ENCODE measurements around the gene DCLK1.
"Not testable (repeated sequence)": the region's sequence is repeated elsewhere in the genome, so short reads cannot be mapped to it uniquely, and the experiment has no call there.

DCLK1 gene

GRCh38 chr13:36031490-36031889 is 99.7 kb downstream of the DCLK1 start:
- DNase-seq, result no peak

DNA sequence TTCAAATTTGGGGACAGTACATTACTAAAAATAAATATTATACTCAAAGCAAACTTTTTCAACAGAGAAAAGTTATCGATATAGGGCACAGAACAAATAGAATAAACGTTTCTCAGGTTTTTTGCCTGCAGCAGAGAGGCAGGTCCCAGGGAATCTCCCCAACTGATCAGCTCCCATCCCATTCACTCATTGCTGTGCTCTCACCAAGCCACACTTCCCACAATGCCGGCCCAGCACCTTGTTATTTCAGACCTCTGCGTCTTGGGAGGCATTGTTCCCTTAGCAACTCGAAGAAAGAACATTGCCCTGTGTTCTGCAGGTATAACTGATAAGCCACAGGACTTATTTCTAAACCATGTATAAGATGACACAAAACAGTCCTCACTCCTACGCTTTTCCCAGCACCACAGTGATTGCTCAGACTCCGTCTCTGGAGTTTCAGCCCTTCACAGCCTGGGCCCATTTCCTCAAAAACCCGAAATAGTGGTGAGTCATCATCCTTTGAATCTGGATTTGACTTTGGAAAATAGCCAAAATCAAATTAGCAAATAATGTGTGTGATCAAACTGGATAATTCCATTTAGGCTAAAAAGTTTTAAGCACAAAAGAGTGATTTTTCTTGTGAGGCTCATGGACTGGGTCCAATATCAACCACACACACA is 100.4 kb downstream of the DCLK1 start:
- no peak for DNase-seq

DNA sequence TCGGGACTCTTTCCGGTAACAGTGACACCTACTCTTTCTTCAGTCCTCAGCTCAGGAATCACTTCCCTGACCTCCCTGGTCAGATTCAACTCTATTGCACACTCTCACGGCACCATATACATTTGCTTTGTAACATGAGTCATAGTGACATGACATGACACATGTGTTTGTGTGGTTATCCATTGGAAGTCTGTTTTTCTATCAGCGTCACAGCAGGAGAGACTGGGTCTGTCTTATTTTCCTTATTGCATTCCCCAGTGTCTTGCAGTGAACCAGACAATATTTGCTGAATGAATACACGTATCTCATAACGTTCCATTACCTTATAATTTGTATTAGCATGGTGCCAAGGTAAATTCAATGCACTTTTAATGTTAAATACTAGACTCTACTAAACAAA is 102.0 kb downstream of the DCLK1 start:
- no peak for DNase-seq

- no peak for DNase-seq
Observed at GRCh38 chr13:36028359-36029025, 102.7 kb downstream of the DCLK1 start.

GRCh38 chr13:36026531-36026930 is 104.7 kb downstream of the DCLK1 start:
- no peak for DNase-seq

DNA sequence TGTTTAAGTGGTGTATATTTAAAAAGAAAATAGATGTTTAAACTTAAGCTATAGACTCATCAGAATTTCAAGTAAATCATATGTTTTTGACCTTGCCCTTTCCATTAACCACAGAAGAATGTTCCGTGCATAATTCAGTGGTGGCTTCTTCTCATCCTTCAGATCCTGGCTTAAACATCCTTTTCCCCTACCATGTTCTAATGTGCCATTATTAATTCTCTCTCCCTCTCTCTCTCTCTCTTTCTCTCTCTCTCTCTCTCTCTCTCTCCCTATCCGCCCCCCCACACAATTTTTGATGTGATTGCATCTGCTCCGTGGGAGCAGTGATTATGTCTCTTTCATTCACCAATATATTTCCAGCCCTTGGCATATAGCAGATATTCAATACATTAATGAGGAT is 116.4 kb downstream of the DCLK1 start:
- no peak for DNase-seq

DNA sequence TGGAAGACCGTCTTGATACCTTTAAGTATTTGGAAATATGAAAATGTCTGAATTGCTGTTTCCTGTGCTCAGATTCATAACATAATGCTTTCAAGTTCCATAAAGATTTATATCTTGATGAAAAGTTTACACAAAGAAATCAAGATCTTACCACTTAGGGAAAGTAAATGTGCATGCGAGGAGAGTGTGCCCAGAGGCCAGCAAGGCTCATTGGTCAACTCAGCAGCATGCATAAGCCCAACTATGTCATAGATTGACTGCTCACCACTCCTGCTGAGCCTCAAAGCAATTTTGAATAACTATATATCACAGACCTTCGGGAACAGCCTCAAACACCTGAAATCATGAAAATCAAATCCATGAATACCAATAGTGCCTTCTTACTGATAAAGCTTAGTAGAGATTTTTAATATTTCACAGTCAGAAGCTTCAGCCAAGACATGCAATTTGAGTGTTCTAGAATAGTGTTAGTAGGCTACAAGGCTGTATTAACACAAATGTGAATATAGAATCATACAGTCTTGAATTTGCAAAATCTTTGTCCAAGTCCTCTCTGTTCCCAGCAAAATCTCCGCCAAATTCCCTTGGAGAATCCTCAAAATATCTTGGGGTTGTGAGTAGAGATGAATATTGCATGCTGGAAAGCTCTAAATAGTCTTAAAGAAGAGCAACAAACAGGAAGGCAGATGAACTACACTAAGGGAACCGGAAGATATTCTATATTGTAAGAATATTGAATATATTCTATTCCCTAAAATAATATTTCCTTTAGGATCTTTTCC is 124.1 kb downstream of the DCLK1 start:
- no peak for DNase-seq

DNA sequence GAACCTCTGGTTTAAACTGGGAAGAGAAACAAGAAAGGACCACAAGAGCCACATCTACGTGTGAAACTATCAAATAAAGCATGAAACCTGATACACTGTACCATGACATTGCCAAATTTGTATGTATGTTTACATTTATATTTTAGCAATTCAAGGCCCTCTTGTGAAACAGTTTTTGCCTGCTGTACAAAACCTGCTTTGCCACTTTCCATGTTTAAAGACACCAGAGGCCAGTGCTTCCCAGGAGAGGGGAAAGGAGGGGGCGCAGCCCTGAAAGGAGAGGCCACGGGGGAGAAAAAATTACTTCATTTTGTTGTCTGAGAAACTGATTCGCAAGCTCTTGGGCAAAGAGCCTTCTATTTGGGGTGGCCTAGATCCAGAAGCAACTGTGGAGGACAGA is 124.8 kb downstream of the DCLK1 start:
- DNase-seq, result no peak

DNA sequence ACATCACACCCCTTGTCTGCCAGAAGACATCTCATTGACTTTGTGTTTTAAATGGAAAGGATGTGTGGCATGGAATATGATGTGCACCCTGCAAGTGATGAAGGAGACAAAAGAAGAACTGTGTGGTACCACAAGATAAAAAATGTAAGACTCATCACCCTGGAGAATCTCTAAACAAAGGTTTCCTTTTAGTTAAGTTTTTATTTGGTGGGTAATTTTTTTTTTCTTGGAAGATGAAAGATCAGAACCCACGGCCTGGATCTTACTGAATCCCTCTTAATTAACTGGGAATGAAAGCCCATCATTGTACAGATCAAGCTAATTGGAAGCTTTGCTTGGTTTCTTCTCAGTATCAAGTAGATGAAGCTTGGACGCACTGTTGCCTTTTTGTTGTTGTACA is 129.6 kb downstream of the DCLK1 start:
- DNase-seq, result no peak

DNA sequence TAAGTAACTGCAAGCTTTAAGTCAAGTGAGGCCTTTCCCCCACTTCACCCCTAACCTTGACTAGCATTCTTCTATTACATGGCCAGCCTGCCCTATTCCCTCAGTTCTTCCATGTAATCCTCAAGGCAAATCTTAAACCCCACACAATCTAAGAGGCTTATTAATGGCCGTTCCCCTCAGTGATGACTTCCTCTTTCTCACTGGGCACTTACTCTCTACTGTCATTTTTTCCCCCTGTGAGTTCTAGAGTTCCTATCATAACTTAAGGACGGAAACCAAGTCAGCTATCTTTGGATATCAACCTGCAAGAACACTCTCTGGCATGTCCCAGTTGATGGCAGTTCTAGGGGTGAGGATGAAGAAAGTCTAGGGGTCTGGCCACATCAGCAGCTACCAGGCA is 131.2 kb downstream of the DCLK1 start:
- DNase-seq, result no peak

DNA sequence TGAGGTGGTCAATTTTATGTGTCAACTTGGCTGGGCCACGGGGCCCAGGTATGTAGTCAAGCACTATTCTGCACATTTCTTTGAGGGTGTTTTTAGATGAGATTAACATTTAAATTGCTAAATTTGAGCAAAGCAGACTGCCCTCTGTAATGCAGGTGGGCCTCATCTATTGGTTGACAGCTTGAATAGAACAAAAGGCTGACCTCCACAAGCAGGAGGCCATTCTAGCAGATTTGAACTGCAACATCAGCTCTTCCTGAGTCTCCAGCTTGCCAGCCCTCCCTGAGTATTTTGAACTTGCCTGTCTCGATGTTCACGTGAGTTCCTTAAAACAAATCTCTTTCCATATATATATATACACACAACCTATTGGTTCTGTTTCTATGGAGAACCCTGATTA is 134.8 kb downstream of the DCLK1 start:
- no peak for DNase-seq

- no peak for DNase-seq
Observed at GRCh38 chr13:35995136-35995535, 136.0 kb downstream of the DCLK1 start.

DNA sequence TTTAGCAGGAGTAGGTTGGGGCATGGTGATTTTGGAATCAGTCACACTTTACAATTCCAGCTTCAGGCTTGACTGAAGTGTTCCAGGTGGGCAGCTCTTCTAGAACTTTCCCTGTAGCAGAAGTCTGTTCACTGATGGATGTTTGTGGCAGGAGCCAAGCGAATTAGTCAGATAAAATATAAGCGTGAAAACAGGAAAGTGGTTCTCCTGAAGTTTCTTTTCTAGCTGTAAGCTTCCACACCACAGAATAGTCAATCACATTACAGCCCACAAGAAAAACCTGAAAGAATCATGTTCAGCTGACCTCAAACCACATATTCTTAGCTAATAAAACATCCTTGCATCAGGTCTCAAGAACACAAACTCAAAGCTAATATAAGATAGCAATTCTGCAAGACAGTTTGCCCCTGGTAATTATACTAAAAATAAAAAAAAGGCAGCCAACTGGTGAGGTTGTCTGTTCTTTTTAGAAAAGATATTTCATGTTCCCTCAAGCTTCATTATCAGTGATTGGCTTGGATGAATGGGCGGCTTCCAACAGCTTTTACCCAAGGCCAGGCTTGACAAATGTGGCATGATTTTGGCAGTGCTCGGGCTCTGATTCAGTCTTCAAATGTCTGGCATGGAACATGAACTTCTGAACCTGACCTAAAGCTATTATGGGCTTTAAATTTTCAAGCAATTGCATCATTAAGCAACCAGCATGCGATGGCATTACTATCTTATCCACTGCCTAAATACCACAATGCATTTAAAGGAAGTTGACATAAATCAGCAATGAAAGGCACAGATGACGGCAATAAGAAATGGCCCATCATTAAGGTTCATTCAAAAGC is 136.8 kb downstream of the DCLK1 start:
- no peak for DNase-seq

- DNase-seq, result no peak
Observed at GRCh38 chr13:35993686-35994085, 137.5 kb downstream of the DCLK1 start.

DNA sequence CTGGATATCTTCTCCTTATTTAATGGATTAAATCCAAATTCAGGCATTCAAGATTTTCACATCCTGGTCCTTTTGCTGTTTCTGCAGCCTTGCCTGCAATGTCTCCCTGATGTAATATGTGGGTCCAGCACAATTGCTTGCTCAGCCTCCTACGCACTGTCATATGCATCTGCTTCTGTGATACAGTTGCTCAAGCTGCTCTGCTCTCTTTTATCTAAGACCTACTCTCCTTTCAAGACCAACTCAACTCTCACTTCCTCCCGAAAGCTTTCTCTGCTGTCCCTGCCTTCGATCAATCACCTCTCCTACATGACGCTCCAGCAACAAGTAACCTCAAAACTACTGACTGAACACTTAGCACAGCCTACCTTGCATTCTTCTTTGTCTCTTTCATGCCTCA is 138.2 kb downstream of the DCLK1 start:
- no peak for DNase-seq

- no peak for DNase-seq
Observed at GRCh38 chr13:35990196-35990595, 141.0 kb downstream of the DCLK1 start.

DNA sequence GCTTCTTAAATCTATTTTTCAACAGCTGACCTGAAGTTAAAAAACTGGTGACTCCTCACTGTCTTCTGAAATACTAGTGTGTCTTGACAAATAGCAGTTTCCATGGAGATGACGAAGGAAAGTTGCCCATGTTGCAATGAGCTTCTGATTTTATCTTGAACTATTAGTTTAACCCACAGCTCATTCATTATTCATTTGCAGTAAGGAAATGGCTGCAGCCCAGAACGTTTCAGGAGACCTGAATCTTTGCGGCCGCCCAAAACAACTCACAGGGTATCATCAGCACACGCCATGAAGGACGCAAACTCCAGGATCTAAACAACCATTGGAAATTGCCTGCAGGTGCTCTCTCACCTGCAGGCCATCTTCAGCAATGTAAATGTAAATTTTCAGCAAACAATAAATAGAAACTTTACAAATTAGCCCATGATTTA is 142.5 kb downstream of the DCLK1 start:
- no peak for DNase-seq

DNA sequence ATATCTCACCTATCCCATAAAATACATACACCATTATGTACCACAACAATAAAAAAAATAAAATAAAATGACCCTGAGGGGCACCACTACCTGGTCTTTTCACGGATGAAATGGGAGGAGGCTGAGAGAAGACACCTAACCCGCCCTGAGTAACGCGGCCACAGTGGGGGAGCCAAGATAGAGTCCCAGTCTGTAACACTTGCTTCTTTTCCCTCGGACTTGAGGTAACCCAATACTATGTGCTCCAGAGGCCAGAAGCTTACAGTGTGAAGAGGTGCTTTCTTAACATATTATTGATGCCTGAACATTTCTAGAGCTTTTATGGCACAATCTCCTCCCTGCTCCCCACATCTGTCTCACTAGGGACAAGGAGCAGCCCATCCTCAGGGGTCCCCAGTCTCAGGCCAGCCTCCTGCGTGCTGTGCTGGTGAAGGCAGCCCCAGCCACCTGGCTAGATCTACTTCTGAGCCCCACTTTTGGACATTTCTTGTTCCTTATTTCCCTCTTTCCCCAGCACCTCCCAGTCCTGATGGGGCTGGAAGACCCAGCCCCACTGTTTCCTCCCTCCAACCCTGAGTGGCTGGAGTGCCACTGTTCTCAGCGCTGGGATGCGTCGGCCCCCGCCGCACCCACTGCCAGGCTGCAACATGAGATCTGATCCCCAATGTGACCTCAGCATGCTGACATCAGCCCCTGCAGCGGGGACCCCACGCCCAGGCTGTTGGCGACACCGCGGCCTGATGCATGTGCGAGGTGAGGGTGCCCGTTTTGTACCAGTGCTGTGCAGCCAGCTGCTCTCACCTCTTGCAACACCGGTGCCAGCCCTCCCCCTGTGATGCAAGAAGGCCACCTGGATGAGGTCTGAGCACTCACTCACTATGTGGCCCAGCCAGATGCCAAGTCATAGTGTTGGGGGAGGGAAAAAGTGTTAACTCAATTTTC is 143.3 kb downstream of the DCLK1 start:
- DNase-seq, result no peak

DNA sequence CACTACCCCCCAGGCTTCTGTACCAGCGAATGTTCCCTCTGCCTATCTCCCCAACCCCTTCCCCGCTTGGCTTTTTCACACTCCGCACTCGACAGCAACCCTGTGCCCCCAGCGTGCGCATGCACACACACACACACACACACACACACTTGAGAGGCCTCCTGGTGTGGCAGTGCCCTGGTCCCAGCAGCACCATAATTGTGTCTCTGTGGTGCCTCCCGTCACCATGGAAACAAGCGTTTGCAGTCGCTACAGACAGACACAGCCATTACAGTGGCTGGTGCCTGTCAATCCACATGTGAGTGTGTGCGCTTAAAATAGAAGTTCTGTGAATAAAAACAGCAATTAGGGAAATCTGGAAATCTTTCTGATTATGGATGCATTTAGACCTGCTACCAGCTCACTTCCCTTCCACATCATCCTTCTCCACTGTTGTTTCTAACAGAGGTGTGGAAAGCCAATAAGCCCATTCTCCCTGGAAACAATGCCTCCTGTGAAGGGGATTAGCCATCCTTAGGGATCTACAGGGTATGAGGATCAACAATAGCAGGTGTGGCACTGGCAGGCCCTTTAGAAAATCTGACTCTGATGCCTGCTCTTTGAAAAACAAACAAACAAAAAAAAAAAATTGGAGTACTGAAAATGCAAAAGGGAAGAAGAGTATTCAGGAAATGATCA is 146.3 kb downstream of the DCLK1 start:
- no peak for DNase-seq

- no peak for DNase-seq
Observed at GRCh38 chr13:35984287-35984686, 146.9 kb downstream of the DCLK1 start.

GRCh38 chr13:35983703-35984102 is 147.5 kb downstream of the DCLK1 start:
- DNase-seq, result not testable (repeated sequence)
